Natural killer cell (primary cell): ENCODE data around the gene CRACR2A. TPM values are rescaled to one million over a fixed set of nuclear protein-coding genes. Genes with fewer than 3 reads are reported as not detected.
A peak's percentile ranks its signal among the peaks of the same experiment; 100 is the strongest.

Experiments used
- ATAC-seq, 3 donors: fragments of 150-1000 bp in 2 of 3; fragments of 200-7000 bp in 1 of 3; cut with Tn5 transposase; 1 replicate in 1 of 3; 2 replicates in 2 of 3; pipeline ENCODE4 v1.10.0; 2021; ENCODE audit warnings: mild to moderate bottlenecking in 2 of 3, moderate library complexity in 2 of 3
- DNase-seq, 2 donors: peaks; one replicate each; pipeline versions ENCODE4 v3.0.0 to v3.0.0-alpha.2; 2013 to 2021; ENCODE audit warnings: mixed read lengths in 1 of 2
- H3K27ac ChIP-seq: one replicate; pipeline ENCODE4 v1.5.1; 2013; ENCODE audit warnings: mild to moderate bottlenecking, low read length
- H3K27me3 ChIP-seq: one replicate; pipeline ENCODE4 v1.6.1; 2013; ENCODE audit warnings: low read length; ENCODE audit not compliant: control insufficient read depth, insufficient read depth
- H3K36me3 ChIP-seq: one replicate; pipeline ENCODE4 v1.6.1; 2013; ENCODE audit warnings: low read length; ENCODE audit not compliant: control insufficient read depth, insufficient read depth
- H3K4me1 ChIP-seq: one replicate; pipeline ENCODE4 v1.6.1; 2013; ENCODE audit warnings: low read length; ENCODE audit not compliant: control insufficient read depth, insufficient read depth
- H3K4me3 ChIP-seq: one replicate; pipeline ENCODE4 v1.5.1; 2013; ENCODE audit warnings: low read length
- H3K9me3 ChIP-seq: one replicate; pipeline ENCODE4 v1.6.1; 2013; ENCODE audit warnings: low read length; ENCODE audit not compliant: control insufficient read depth, insufficient read depth
- H3K27ac Mint-ChIP-seq, 2 donors: one replicate each; pipeline ENCODE4 v1.8.0; 2022; ENCODE audit warnings: mild to moderate bottlenecking in 2 of 2, mixed read lengths in 2 of 2, moderate library complexity in 1 of 2
- H3K27me3 Mint-ChIP-seq, 2 donors: one replicate each; pipeline ENCODE4 v1.8.0; 2022; ENCODE audit warnings: low read depth in 2 of 2, mixed read lengths in 2 of 2
- H3K36me3 Mint-ChIP-seq: one replicate; pipeline ENCODE4 v1.8.0; 2022; ENCODE audit warnings: mixed read lengths
- H3K4me1 Mint-ChIP-seq, 2 donors: one replicate each; pipeline ENCODE4 v1.8.0; 2022; ENCODE audit warnings: mixed read lengths in 2 of 2
- H3K4me3 Mint-ChIP-seq: one replicate; pipeline ENCODE4 v1.8.0; 2022; ENCODE audit warnings: mild to moderate bottlenecking, moderate library complexity, mixed read lengths
- H3K9me3 Mint-ChIP-seq, 2 donors: one replicate each; pipeline ENCODE4 v1.8.0; 2022; ENCODE audit warnings: mixed read lengths in 2 of 2
- WGBS: methylation state at CpG from one replicate; pipeline ENCODE4 v1.1.7; 2013; ENCODE audit warnings: missing lambda C conversion rate; ENCODE audit not compliant: insufficient coverage; 5-methylcytosine and 5-hydroxymethylcytosine counted together
- intact Hi-C: fragments of 100-400 bp; cut with micrococcal nuclease; formaldehyde crosslinking; loops from one replicate; pipeline ENCODE4 v1.14.2; 2022
- total RNA-seq, 4 donors: library from RNA; stranded (reverse); fragments of 120-200 nt in 1 of 4; gene quantifications; one replicate each; pipeline versions ENCODE4 v1.2.3 to v1.2.4, GENCODE V29; 2013 to 2022
- TF ChIP-seq, protein P1 (sequence below): fragments of 200-600 bp; IDR thresholded peaks from one replicate; pipeline ENCODE4 v1.8.0; 2022; ENCODE audit warnings: antibody characterized with exemption

Gene CRACR2A
- total RNA-seq, 3 donors from 2014 or later (not counting 1 experiment from before 2014, with no cell fraction given) = 59.8 to 94.4 (median 80.5) TPM

DNA sequence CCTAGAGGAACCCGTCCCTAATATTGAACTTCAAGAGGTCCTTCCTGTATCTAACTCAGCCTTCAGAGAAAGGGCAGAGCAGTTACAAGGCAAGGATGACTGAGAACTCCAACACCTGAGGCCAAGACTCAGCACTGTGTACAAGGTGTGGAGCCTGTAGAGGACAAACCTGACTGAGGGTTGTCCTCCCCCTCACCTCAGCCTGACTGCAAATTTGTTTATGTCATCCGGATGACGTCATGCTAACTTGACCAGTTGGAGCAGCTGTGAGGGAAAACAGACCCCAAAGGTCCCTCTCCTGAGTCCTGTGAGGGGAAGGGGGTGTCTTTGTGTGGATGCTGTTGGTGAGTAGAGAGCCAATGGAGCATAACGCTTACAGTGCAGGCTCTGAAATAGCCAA, 4.3 kb downstream of the CRACR2A start:
- WGBS = 90% methylated on average over 4 of the region's 4 CpGs
- no peaks in the 10 kb centered on the region for H3K27me3 Mint-ChIP-seq
- DNase-seq (no peak), ATAC-seq (no peak)
- H3K4me3 ChIP-seq = no peak overlapping the region
- intact Hi-C loops = no loop called here
- peaks cover 68% of the 10 kb centered on the region for H3K4me1 ChIP-seq
- H3K9me3 ChIP-seq = no peaks in the 10 kb centered on the region
- peak overlapping the region in 1 of 2 donors; percentile 29 for H3K27ac Mint-ChIP-seq
- no peaks in the 10 kb centered on the region for H3K9me3 Mint-ChIP-seq
- no peaks in the 10 kb centered on the region for H3K27me3 ChIP-seq
- no peak overlapping the region for H3K27ac ChIP-seq
- peaks cover 2% of the 10 kb centered on the region for H3K36me3 ChIP-seq
- TF ChIP-seq, protein P1, sequence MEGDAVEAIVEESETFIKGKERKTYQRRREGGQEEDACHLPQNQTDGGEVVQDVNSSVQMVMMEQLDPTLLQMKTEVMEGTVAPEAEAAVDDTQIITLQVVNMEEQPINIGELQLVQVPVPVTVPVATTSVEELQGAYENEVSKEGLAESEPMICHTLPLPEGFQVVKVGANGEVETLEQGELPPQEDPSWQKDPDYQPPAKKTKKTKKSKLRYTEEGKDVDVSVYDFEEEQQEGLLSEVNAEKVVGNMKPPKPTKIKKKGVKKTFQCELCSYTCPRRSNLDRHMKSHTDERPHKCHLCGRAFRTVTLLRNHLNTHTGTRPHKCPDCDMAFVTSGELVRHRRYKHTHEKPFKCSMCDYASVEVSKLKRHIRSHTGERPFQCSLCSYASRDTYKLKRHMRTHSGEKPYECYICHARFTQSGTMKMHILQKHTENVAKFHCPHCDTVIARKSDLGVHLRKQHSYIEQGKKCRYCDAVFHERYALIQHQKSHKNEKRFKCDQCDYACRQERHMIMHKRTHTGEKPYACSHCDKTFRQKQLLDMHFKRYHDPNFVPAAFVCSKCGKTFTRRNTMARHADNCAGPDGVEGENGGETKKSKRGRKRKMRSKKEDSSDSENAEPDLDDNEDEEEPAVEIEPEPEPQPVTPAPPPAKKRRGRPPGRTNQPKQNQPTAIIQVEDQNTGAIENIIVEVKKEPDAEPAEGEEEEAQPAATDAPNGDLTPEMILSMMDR = no peak
- no peaks in the 10 kb centered on the region for H3K36me3 Mint-ChIP-seq
- H3K4me1 Mint-ChIP-seq = peaks cover 58 to 66% of the 10 kb centered on the region in 2 donors
- no peak overlapping the region for H3K4me3 Mint-ChIP-seq

DNA sequence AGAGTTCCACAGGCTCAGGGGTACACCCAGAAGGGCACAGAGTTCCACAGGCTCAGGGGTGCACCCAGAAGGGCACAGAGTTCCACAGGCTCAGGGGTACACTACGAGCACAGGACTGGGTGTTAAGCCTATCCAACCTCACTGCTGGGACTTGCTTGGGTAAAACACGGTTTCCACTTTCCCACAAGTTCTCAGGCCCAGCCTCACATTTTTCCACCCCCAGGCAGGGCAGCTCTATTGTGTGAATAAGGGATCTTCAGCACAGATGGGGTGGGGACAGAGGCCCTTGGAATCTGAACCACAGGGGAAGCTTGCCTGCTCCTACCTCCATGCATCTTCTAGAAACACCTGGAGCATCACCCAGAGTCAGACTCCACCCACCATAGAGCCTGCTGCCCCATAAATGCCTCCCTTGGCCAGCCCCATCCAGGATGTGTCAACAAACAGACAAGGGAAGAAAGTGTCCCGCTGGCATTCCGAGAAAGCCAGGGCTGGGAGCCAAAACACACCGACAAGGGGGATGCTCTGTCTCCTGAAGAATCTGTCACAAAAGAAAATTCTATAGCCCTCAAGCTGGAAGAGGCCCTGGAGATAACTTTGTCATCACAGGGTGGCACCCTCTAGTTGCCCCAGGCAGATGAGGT, 4.8 kb downstream of the CRACR2A start:
- Mint-ChIP-seq H3K4me3 (peak overlapping the region; percentile 42), H3K9me3 (no peaks in the 10 kb centered on the region), H3K27ac (peak overlapping the region in 1 of 2 donors; percentile 29), H3K36me3 (no peaks in the 10 kb centered on the region), H3K27me3 (no peaks in the 10 kb centered on the region), H3K4me1 (peaks cover 59 to 66% of the 10 kb centered on the region in 2 donors)
- H3K4me1 ChIP-seq = peaks cover 69% of the 10 kb centered on the region
- H3K27ac ChIP-seq = peak overlapping the region; percentile 26
- DNase-seq (no peak), ATAC-seq (no peak)
- H3K9me3 ChIP-seq = no peaks in the 10 kb centered on the region
- TF ChIP-seq, protein P1 = no peak
- WGBS = 91% methylated on average over 5 of the region's 5 CpGs
- H3K36me3 ChIP-seq = peaks cover 2% of the 10 kb centered on the region
- no peaks in the 10 kb centered on the region for H3K27me3 ChIP-seq
- H3K4me3 ChIP-seq = no peak overlapping the region
- intact Hi-C loops = no loop called here

DNA sequence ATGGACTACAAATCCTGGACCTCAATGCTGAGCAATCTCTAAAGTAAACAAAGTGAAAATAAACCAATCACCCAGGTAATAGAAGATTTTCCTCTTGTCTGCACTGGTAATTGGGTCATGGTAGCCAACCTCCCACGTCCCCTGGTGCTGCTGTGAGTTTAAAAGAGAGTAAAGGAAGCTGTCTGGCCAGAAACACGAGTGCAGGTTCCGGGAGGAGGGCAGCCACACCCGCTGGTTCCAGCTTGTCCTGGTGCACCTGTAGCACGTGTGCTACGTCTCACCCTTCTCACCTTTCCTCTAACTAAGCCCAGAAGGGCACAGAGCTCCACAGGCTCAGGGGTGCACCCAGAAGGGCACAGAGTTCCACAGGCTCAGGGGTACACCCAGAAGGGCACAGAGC, 5.4 kb downstream of the CRACR2A start:
- Mint-ChIP-seq H3K27ac (peak overlapping the region; percentile 33 to 50), H3K27me3 (no peaks in the 10 kb centered on the region), H3K9me3 (no peaks in the 10 kb centered on the region), H3K4me1 (peaks cover 63 to 71% of the 10 kb centered on the region in 2 donors), H3K4me3 (no peak overlapping the region), H3K36me3 (no peaks in the 10 kb centered on the region)
- no peaks in the 10 kb centered on the region for H3K9me3 ChIP-seq
- ATAC-seq (no peak), DNase-seq (peak in 1 of 2 donors; percentile 41)
- peaks cover 67% of the 10 kb centered on the region for H3K4me1 ChIP-seq
- TF ChIP-seq, protein P1 = no peak
- peak overlapping the region; percentile 53 for H3K27ac ChIP-seq
- H3K27me3 ChIP-seq = no peaks in the 10 kb centered on the region
- intact Hi-C loops = no loop called here
- peaks cover 2% of the 10 kb centered on the region for H3K36me3 ChIP-seq
- H3K4me3 ChIP-seq = no peak overlapping the region
- 35% methylated on average over 6 of the region's 6 CpGs for WGBS

DNA sequence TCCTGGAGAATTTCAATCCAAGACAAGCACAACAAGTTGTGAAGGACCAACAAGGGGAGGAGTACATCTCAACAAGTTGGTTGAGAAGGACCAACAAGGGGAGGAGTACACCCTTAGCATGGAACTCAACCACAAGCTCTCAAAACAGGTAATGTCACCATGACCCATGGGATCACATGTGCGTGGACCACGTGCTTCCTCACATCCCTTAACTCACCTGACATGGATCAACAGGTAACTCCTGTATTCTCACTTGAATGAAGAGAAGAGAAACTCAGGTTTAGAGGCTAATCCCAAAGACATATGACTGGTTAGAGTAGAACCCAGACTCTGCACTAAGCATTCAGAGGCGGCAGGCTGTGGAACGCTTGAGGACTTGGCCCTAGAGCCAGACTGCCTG, 6.2 kb downstream of the CRACR2A start:
- H3K27ac ChIP-seq = peak overlapping the region; percentile 53
- Mint-ChIP-seq H3K27ac (peak overlapping the region; percentile 40 to 50), H3K4me1 (peaks cover 63 to 71% of the 10 kb centered on the region in 2 donors)

More for the DNA sequence above, 6.2 kb downstream of the CRACR2A start:
- Histone ChIP-seq H3K36me3 (peaks cover 4% of the 10 kb centered on the region), H3K9me3 (no peaks in the 10 kb centered on the region), H3K4me1 (peaks cover 64% of the 10 kb centered on the region), H3K27me3 (no peaks in the 10 kb centered on the region), H3K4me3 (no peak overlapping the region)
- no peaks in the 10 kb centered on the region for H3K27me3 Mint-ChIP-seq
- no peaks in the 10 kb centered on the region for H3K36me3 Mint-ChIP-seq
- ATAC-seq (no peak), DNase-seq (no peak)
- TF ChIP-seq, protein P1 = no peak
- 100% methylated on average over 4 of the region's 4 CpGs for whole genome bisulfite sequencing
- no peaks in the 10 kb centered on the region for H3K9me3 Mint-ChIP-seq
- no peak overlapping the region for H3K4me3 Mint-ChIP-seq
- intact Hi-C loops = no loop called here
